HG03097 (cell line): ENCODE data around the gene MOSPD3.

Source experiments
- ATAC-seq: cut with Tn5 transposase; IDR thresholded peaks from one replicate; pipeline ENCODE4 v1.9.1; 2021; ENCODE audit not compliant: unreplicated experiment, low FRiP score

MOSPD3 gene

GRCh38 chr7:100575206-100575631, 37.1 kb upstream of the MOSPD3 start:
- no peak for ATAC-seq

- no peak for ATAC-seq
Observed at GRCh38 chr7:100575746-100576383, 36.5 kb upstream of the MOSPD3 start.

GRCh38 chr7:100576384-100576993, 35.9 kb upstream of the MOSPD3 start:
- ATAC-seq: no peak

GRCh38 chr7:100577103-100577502, 35.2 kb upstream of the MOSPD3 start:
- ATAC-seq: no peak

- ATAC-seq: no peak
Observed at GRCh38 chr7:100577507-100577906, 34.8 kb upstream of the MOSPD3 start.

- ATAC-seq: no peak
Observed at GRCh38 chr7:100578246-100579183, 33.8 kb upstream of the MOSPD3 start.

GRCh38 chr7:100580466-100581283, 31.7 kb upstream of the MOSPD3 start:
- ATAC-seq: no peak

- ATAC-seq: no peak
Observed at GRCh38 chr7:100582041-100582579, 30.2 kb upstream of the MOSPD3 start.

GRCh38 chr7:100582650-100583049, 29.7 kb upstream of the MOSPD3 start:
- ATAC-seq: no peak

GRCh38 chr7:100583132-100584053, 28.9 kb upstream of the MOSPD3 start:
- no peak for ATAC-seq

GRCh38 chr7:100584054-100584682, 28.2 kb upstream of the MOSPD3 start:
- ATAC-seq: no peak

GRCh38 chr7:100584683-100585510, 27.4 kb upstream of the MOSPD3 start:
- ATAC-seq: no peak

- peak; percentile 11 for ATAC-seq
Observed at GRCh38 chr7:100585511-100586265, 26.7 kb upstream of the MOSPD3 start, which contains the start of gene LRCH4. Gene LRCH4 (minus strand): TSS chr7:100586129. CDS start chr7:100586100, 29 bp downstream.

- peak; percentile 81 for ATAC-seq
Observed at GRCh38 chr7:100586266-100587025, 25.9 kb upstream of the MOSPD3 start, which contains the start of gene FBXO24. Gene FBXO24 (plus strand): TSS chr7:100586328. CDS start chr7:100586626, 298 bp downstream.

- ATAC-seq: no peak
Observed at GRCh38 chr7:100588438-100588837, 23.9 kb upstream of the MOSPD3 start.

- no peak for ATAC-seq
Observed at GRCh38 chr7:100589341-100589947, 22.9 kb upstream of the MOSPD3 start.
